HepG2 (cell line): ENCODE results near the gene HNRNPM. TPM values are rescaled to one million over a fixed set of nuclear protein-coding genes. Genes with fewer than 3 reads are reported as not detected.

Experiments used
- AHDC1 ChIP-seq: sonication (generic); formaldehyde crosslinking; IDR thresholded peaks from 2 replicates; pipeline ENCODE4 v1.5.1; 2020; ENCODE audit warnings: mild to moderate bottlenecking, missing genetic modification reagents, borderline replicate concordance
- DMAP1 ChIP-seq: IDR thresholded peaks from 2 replicates; pipeline ENCODE4 v1.6.1; 2016
- EP300 ChIP-seq, 3 experiments: sonication (generic) in 1 of 3; formaldehyde crosslinking in 1 of 3; IDR thresholded peaks; 2 replicates each; pipeline versions ENCODE4 v1.5.1 to v1.6.1; 2011 to 2020; ENCODE audit warnings: low read depth in 2 of 3, low read length in 2 of 3, borderline replicate concordance in 1 of 3, improper control_type of control experiment in 1 of 3, mild to moderate bottlenecking in 1 of 3, missing genetic modification reagents in 1 of 3, moderate library complexity in 1 of 3
- FOXC1 ChIP-seq: sonication (generic); formaldehyde crosslinking; IDR thresholded peaks from 2 replicates; pipeline ENCODE4 v1.8.0; 2022; ENCODE audit warnings: mild to moderate bottlenecking, missing genetic modification reagents, borderline replicate concordance
- HHEX ChIP-seq: IDR thresholded peaks from 2 replicates; pipeline ENCODE4 v1.6.1; 2016; ENCODE audit warnings: control low read depth
- NFATC3 ChIP-seq: sonication (generic); formaldehyde crosslinking; IDR thresholded peaks from 2 replicates; pipeline ENCODE4 v1.5.1; 2020; ENCODE audit warnings: mild to moderate bottlenecking, missing genetic modification reagents
- ZNF30 ChIP-seq: sonication (generic); formaldehyde crosslinking; IDR thresholded peaks from 2 replicates; pipeline ENCODE4 v1.5.0; 2020; ENCODE audit warnings: mild to moderate bottlenecking, missing genetic modification reagents
- ZNF430 ChIP-seq: sonication (generic); formaldehyde crosslinking; IDR thresholded peaks from 2 replicates; pipeline ENCODE4 v1.9.0; 2021; ENCODE audit warnings: mild to moderate bottlenecking, missing genetic modification reagents
- ZNF619 ChIP-seq: sonication (generic); formaldehyde crosslinking; IDR thresholded peaks from 2 replicates; pipeline ENCODE4 v1.4.0; 2020; ENCODE audit warnings: mild to moderate bottlenecking, missing genetic modification reagents
- ZNF672 ChIP-seq: sonication (generic); formaldehyde crosslinking; IDR thresholded peaks from 2 replicates; pipeline ENCODE4 v1.8.1; 2022; ENCODE audit warnings: missing genetic modification reagents
- ZNF776 ChIP-seq: sonication (generic); formaldehyde crosslinking; IDR thresholded peaks from 2 replicates; pipeline ENCODE4 v1.4.0; 2020; ENCODE audit warnings: mild to moderate bottlenecking, missing genetic modification reagents
- polyA plus RNA-seq, 8 experiments: library from polyadenylated mRNA; depleted of rRNA in 3 of 8; stranded (reverse) in 7 of 8; unstranded in 1 of 8; fragments of >200 nt; fragmentation: Illumina TruSeq in 4 of 8; extraction: Trizol in 4 of 8; gene quantifications; 2 replicates each; pipeline versions ENCODE4 v1.2.1 to v1.2.3, GENCODE V29; 2011 to 2016; ENCODE audit warnings: low read depth in 4 of 8, missing spikeins in 1 of 8, mixed read lengths in 1 of 8; ENCODE audit not compliant: insufficient read depth in 1 of 8
- total RNA-seq, 5 experiments: library from RNA; depleted of rRNA; stranded (reverse); fragments of >200 nt; fragmentation: Illumina TruSeq; extraction: Trizol; gene quantifications; 2 replicates each; pipeline ENCODE4 v1.2.3, GENCODE V29; 2016; ENCODE audit warnings: low read depth in 1 of 5
- TF ChIP-seq, protein P1 (sequence below): sonication (generic); formaldehyde crosslinking; IDR thresholded peaks from 2 replicates; pipeline ENCODE4 v1.8.1; 2023; ENCODE audit warnings: mild to moderate bottlenecking, missing genetic modification reagents
- TF ChIP-seq, protein P2 (sequence below): sonication (generic); formaldehyde crosslinking; IDR thresholded peaks from 2 replicates; pipeline ENCODE4 v1.4.0; 2020; ENCODE audit warnings: missing genetic modification reagents
- TF ChIP-seq, protein P3 (sequence below): sonication (generic); formaldehyde crosslinking; IDR thresholded peaks from 2 replicates; pipeline ENCODE4 v1.8.1; 2022; ENCODE audit warnings: low read depth, mild to moderate bottlenecking, missing genetic modification reagents

HNRNPM gene
- total and polyA plus RNA-seq, 2 of the 13 experiments (the other 11 are each of a cell fraction or from before 2014, with no cell fraction given), result 56.7 to 102 TPM

DNA sequence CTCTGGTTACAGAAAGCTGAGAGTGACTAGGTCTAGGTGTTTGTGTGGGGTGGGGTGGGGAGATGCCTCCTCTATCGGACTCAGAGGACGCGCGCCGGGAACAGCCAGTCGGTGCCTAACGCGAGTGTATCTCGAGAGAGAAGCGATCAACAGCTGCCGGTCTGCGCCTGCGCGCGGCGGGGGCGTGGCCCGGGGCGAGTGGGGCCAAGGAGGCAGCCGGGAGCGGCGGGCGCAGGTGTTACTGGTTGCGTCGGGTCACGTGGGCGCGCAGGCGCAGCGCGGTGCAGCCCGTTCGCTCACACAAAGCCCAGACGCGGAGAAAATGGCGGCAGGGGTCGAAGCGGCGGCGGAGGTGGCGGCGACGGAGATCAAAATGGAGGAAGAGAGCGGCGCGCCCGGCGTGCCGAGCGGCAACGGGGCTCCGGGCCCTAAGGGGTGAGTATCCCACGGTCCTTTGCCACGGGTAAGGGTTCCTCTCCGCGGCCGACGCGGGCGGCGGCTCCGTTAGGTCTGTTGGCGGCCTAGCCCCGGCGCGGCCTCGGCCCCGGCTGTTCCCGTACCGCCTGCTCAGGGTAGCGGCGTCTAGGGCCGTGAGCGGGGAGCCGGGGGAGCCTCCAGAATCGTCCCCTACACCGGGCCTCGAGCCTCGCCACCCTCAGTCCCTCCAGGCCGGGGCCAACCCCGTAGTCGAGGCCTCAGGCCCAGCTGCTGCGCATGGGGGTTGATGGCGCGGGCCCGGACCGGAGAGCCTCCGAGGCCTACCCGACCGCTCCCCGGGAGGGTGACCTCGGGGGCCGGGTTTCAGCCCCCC is at the start of gene HNRNPM (continued):
- TF ChIP-seq, protein P1, sequence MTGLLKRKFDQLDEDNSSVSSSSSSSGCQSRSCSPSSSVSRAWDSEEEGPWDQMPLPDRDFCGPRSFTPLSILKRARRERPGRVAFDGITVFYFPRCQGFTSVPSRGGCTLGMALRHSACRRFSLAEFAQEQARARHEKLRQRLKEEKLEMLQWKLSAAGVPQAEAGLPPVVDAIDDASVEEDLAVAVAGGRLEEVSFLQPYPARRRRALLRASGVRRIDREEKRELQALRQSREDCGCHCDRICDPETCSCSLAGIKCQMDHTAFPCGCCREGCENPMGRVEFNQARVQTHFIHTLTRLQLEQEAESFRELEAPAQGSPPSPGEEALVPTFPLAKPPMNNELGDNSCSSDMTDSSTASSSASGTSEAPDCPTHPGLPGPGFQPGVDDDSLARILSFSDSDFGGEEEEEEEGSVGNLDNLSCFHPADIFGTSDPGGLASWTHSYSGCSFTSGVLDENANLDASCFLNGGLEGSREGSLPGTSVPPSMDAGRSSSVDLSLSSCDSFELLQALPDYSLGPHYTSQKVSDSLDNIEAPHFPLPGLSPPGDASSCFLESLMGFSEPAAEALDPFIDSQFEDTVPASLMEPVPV, result peak; percentile 10; the same call in 1 of the 2 replicates
- no peak for TF ChIP-seq ZNF672 (CRISPR knock-in tag)
- TF ChIP-seq EP300 (IDR thresholded peaks at IDR 0.05; ENCODE audit: low read depth in 2 of 2, low read length in 2 of 2), result 0 out of 4 replicates have a peak, but pooled peaks of 1 of the 2 experiments have one; percentile 16
- TF ChIP-seq EP300 (CRISPR knock-in tag; IDR thresholded peaks at IDR 0.05; ENCODE audit: borderline replicate concordance), result no peak
- no peak; the same call in 1 of the 2 replicates for TF ChIP-seq ZNF430
- TF ChIP-seq NFATC3 (CRISPR knock-in tag), result no peak
- TF ChIP-seq ZNF30 (CRISPR knock-in tag), result peak; percentile 89
- TF ChIP-seq ZNF776, result peak; percentile 86
- TF ChIP-seq HHEX (CRISPR knock-in tag), result no peak
- TF ChIP-seq, protein P2, sequence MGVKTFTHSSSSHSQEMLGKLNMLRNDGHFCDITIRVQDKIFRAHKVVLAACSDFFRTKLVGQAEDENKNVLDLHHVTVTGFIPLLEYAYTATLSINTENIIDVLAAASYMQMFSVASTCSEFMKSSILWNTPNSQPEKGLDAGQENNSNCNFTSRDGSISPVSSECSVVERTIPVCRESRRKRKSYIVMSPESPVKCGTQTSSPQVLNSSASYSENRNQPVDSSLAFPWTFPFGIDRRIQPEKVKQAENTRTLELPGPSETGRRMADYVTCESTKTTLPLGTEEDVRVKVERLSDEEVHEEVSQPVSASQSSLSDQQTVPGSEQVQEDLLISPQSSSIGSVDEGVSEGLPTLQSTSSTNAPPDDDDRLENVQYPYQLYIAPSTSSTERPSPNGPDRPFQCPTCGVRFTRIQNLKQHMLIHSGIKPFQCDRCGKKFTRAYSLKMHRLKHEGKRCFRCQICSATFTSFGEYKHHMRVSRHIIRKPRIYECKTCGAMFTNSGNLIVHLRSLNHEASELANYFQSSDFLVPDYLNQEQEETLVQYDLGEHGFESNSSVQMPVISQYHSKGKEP (CRISPR knock-in tag), result no peak
- no peak for TF ChIP-seq AHDC1 (CRISPR knock-in tag)
- TF ChIP-seq ZNF619 (CRISPR knock-in tag), result no peak
- peak; percentile 88 for TF ChIP-seq FOXC1 (CRISPR knock-in tag)
- TF ChIP-seq DMAP1 (CRISPR knock-in tag), result peak; percentile 39; the same call in 1 of the 2 replicates
- TF ChIP-seq, protein P3, sequence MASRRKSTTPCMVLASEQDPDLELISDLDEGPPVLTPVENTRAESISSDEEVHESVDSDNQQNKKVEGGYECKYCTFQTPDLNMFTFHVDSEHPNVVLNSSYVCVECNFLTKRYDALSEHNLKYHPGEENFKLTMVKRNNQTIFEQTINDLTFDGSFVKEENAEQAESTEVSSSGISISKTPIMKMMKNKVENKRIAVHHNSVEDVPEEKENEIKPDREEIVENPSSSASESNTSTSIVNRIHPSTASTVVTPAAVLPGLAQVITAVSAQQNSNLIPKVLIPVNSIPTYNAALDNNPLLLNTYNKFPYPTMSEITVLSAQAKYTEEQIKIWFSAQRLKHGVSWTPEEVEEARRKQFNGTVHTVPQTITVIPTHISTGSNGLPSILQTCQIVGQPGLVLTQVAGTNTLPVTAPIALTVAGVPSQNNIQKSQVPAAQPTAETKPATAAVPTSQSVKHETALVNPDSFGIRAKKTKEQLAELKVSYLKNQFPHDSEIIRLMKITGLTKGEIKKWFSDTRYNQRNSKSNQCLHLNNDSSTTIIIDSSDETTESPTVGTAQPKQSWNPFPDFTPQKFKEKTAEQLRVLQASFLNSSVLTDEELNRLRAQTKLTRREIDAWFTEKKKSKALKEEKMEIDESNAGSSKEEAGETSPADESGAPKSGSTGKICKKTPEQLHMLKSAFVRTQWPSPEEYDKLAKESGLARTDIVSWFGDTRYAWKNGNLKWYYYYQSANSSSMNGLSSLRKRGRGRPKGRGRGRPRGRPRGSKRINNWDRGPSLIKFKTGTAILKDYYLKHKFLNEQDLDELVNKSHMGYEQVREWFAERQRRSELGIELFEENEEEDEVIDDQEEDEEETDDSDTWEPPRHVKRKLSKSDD (CRISPR knock-in tag), result peak; percentile 76; the same call in 1 of the 2 replicates
